ENCODE results near the gene WWOX.

Gene WWOX

GRCh38 chr16:78852081-78852635 lies 752.7 kb downstream of the WWOX start:
- DNase-seq (ENCODE audit: low read depth), result no peak

DNA sequence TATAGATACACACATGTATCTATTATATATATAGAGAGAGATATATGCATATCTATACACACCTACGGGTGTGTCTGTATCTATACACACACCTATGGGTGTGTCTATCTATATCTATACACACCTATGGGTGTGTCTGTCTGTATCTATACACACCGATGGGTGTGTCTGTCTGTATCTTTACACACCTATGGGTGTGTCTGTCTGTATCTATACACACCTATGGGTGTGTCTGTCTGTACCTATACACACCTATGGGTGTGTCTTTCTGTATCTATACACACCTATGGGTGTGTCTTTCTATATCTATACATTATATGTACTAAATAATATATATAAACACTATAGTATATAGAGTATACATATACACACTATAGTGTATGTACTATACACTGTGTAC lies 762.6 kb downstream of the WWOX start:
- DNase-seq (ENCODE audit: low read depth), result no peak

DNA sequence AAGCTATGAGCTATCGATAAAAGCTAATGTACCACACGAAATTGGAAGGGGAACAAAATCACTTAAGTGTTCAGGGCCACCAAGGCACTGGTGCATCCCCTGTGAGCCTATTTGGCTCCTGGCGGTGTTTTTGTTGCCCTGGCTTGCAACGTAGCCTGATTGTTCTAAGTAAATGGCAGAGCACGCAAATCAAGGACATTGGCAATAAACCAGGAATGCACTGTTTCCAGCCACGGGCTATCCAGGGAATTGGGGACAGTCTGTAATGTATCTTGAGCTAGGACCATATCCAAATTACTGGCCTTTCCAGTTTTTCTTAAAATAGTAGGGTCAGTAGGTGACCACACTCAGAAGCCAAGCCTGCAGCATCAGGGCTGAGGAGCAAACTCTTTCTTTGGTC lies 767.1 kb downstream of the WWOX start:
- no peak for DNase-seq (ENCODE audit: low read depth)

DNA sequence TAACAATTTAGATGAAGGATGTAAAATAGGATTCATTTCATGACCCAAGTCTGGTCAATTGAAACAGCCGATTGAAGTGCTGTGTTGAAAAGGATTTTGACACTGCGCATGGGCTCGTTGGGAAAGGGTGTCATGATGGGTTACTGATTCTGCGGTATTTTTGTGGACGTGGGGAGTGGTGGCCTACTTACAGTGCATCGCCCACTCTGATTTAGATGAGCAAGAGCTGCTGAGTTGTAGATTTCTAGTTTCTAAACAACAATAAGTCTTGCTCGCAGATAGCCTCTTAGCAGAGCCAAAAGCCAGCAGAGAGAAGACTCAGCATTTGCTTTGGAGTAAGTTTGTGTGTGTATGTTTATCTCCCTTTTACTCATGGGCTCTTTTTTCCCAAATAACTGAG lies 770.0 kb downstream of the WWOX start:
- DNase-seq (ENCODE audit: low read depth), result no peak

- no peak for DNase-seq (ENCODE audit: low read depth)
These were observed 771.8 kb downstream of the WWOX start for GRCh38 chr16:78871241-78871640.

DNA sequence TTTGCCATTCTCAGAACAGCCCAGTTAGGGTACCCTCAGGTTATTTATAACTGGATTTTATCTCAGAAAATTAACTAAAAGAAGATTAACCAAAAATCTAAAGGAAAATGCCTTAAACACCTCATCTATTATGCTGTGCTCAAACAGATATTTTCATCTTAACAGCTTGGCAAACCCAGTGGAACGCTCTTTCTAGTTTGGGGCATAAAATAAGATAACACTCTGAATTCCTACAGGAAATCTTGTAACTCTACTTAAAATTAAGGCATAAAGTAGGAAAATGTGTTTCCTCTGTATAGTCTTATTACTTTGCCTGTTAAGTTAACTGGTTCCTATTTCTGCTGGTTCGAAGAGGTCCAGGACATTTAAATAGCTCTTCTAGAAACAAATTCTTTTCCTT lies 777.2 kb downstream of the WWOX start:
- no peak for DNase-seq (ENCODE audit: low read depth)

DNA sequence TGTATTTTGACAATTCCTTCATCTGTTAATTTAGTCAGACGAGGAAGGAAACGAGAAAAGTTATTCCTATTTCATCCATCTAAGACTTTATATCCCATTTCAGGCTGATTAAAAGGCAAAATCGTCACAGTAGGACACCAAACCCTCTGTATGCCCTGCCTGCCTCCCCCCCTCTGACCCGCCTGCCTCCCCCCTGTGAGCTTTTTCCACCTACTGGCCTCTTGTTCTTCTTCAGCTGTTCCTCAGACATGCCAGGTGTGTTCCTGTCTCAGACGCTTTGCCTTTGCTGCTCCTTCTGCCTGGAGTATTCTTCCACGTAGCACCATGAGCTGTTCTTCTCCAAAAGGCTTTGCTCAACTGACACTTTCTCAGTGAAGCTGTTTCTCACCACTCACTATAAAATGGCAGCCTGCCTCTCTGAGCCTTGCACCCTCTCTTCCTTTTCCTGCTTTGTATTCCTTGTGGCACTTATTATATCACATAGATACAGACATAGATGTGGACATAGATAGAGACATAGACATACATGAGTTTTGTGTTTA lies 777.7 kb downstream of the WWOX start:
- DNase-seq (ENCODE audit: low read depth), result no peak

DNA sequence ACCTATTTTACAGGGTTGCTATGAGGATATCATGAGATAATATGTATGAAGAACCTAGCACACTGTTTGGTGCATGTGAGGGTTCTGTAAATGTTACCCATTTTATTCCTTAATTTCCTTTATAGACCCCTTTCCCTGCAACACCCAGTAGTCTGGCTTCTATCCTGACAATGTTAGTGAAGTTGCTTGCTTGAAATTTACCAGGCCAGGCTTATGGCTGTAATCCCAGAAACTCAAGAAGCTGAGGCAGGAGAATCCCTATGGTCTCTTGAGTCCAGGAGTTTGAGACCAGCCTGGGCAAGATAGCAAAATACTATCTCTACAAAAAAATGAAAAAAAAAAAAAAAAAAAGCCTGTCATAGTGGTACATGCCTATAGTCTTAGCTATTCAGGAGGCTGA lies 779.1 kb downstream of the WWOX start:
- DNase-seq (ENCODE audit: low read depth), result no peak

- DNase-seq (ENCODE audit: low read depth), result no peak
These were observed 779.6 kb downstream of the WWOX start for GRCh38 chr16:78879011-78879410.

DNA sequence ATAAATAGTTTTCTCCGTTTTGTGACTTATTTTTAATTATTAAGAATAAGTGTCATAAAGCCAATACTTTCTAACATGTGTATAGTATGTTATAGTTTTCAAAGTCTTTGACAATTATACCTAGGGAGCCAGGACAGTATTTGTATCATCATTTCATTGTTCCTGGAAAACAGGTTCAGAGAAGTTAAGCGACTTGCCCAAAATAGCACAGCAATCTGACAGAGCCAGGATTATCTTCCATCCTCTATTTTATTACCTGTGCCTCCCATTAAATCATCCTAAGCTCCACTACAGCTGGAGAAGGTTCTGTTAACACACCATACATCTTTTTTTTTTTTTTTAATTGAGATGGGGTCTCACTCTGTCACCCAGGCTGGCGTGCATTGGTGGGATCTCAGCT lies 782.7 kb downstream of the WWOX start:
- no peak for DNase-seq (ENCODE audit: low read depth)

DNA sequence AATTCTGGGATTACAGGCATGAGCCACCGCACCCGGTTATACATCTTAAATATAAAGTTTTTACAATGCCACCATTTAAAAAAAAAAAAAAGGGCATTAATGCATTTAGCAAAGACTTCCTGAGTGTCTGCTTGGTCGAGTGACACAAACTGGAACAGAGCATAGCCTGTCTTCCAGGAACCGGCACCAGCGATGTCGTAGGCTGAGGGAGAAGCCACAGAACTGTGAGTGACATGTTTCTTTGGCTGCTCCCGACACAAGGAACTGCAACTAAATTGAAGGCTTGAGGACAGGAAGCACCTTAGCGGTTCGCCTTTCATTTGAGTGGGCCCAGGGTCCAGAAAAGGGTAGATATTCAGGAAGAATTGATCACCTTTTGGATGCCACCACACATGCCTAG lies 783.3 kb downstream of the WWOX start:
- DNase-seq (ENCODE audit: low read depth), result no peak

- no peak for DNase-seq (ENCODE audit: low read depth)
These were observed 784.8 kb downstream of the WWOX start for GRCh38 chr16:78884204-78884603.

GRCh38 chr16:78889346-78889745 lies 789.9 kb downstream of the WWOX start:
- DNase-seq (ENCODE audit: low read depth), result no peak

GRCh38 chr16:78890373-78890895 lies 791.0 kb downstream of the WWOX start:
- no peak for DNase-seq (ENCODE audit: low read depth)

GRCh38 chr16:78892951-78893733 lies 793.7 kb downstream of the WWOX start:
- DNase-seq (ENCODE audit: low read depth), result no peak

- DNase-seq (ENCODE audit: low read depth), result no peak
These were observed 795.4 kb downstream of the WWOX start for GRCh38 chr16:78894886-78895285.

- DNase-seq (ENCODE audit: low read depth), result no peak
These were observed 796.2 kb downstream of the WWOX start for GRCh38 chr16:78895681-78896080.

GRCh38 chr16:78896280-78896679 lies 796.8 kb downstream of the WWOX start:
- no peak for DNase-seq (ENCODE audit: low read depth)

DNA sequence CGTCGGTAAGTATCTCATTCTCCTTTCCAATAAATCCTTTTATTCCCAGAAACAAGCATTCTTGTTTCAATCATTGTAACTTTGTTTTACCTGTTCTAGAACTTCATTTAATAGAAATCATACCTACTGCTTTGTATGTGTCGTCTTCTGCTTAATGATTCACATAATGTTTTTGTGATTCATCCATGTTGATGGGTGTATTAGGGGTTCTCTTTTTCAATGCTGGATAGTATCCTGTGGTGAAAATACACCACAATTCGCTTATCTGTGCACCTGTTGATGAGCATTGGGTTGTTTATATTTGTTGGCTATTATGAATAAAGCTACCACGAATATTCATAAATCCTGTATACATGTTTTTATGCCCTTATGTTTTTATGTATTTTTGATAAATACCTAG lies 797.8 kb downstream of the WWOX start:
- no peak for DNase-seq (ENCODE audit: low read depth)

DNA sequence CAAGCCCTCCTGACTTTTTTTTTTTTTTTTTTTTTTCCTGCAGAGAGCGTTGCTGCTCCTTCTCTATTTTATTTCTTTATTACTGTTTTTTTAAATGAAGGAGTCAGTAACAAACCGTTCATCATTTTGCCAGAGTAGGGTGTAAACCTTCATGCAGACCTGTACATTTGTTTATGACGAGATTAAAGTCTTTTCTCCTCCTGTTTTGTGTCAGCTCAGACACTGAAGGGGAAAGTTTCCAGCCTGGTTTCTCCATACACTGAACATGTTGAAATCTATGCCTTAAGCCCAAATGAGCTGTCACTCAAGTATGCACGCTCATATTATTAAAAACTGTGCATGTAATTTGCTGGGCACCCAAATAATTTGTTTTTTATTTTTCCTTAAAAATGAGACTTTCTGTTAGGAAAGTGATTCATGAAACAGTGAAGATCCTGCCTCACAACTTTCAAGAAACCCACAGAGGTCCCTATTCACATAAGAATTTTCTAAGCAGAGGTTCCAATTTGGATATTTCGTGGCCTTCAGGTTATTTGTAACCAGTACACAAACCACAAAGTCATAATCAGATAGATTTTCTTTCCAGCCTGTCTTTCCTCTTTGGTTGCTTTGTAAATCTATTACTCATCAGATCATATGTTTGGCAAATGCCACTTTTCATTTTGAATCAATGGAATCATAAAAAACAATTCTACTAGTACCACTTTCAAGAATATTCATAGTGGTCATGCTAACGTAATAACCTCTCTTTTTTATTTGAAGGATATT lies 800.8 kb downstream of the WWOX start:
- DNase-seq (ENCODE audit: low read depth), result no peak

GRCh38 chr16:78900966-78901365 lies 801.5 kb downstream of the WWOX start:
- DNase-seq (ENCODE audit: low read depth), result no peak

- DNase-seq (ENCODE audit: low read depth), result no peak
These were observed 802.9 kb downstream of the WWOX start for GRCh38 chr16:78902321-78902720.

- DNase-seq (ENCODE audit: low read depth), result no peak
These were observed 803.8 kb downstream of the WWOX start for GRCh38 chr16:78903237-78903636.
